Peyer's patch (tissue), 4 donors: Measurements from ENCODE around the gene GJA10. TPM values are rescaled to one million over a fixed set of nuclear protein-coding genes. Genes with fewer than 3 reads are reported as not detected.

Experiments
- DNase-seq, 3 donors: peaks; one replicate each; pipeline ENCODE4 v3.0.0-alpha.2; 2017 to 2019
- H3K27ac ChIP-seq, 4 donors: fragments of 200-600 bp; sonication (generic); one replicate each; pipeline ENCODE4 v1.5.1; 2016 to 2019
- H3K27me3 ChIP-seq, 2 donors: fragments of 200-600 bp; sonication (generic); one replicate each; pipeline ENCODE4 v1.5.1; 2019
- H3K36me3 ChIP-seq, 3 donors: fragments of 200-600 bp; sonication (generic); one replicate each; pipeline ENCODE4 v1.5.1; 2016 to 2019
- H3K4me1 ChIP-seq, 4 donors: fragments of 200-600 bp; sonication (generic); one replicate each; pipeline ENCODE4 v1.5.1; 2016 to 2019
- H3K4me3 ChIP-seq, 4 donors: fragments of 200-600 bp; sonication (generic); 1 replicate in 3 of 4; 2 replicates in 1 of 4; pipeline ENCODE4 v1.5.1; 2016 to 2019; ENCODE audit warnings: mild to moderate bottlenecking in 1 of 4
- H3K9me3 ChIP-seq, 4 donors: fragments of 200-600 bp; sonication (generic); one replicate each; pipeline ENCODE4 v1.5.1; 2016 to 2019; ENCODE audit warnings: mild to moderate bottlenecking in 1 of 4
- POLR2A ChIP-seq, 2 donors: fragments of 450-650 bp; IDR thresholded peaks; one replicate each; pipeline ENCODE4 v1.5.1; 2017; ENCODE audit warnings: antibody characterized with exemption in 2 of 2, mild to moderate bottlenecking in 2 of 2, moderate library complexity in 2 of 2
- total RNA-seq, 4 donors: library from RNA; depleted of rRNA; stranded (reverse); fragments of >200 nt; gene quantifications; one replicate each; pipeline ENCODE4 v1.1.0, GENCODE V29; 2016
- TF ChIP-seq, protein P1 (sequence below), 6 experiments: fragments of 450-650 bp in 4 of 6; fragments of 200-600 bp in 2 of 6; sonication (generic) in 1 of 6; IDR thresholded peaks; one replicate each; pipeline ENCODE4 v1.5.1; 2017 to 2019; ENCODE audit warnings: antibody characterized with exemption in 6 of 6, mild to moderate bottlenecking in 3 of 6, moderate library complexity in 1 of 6

GJA10 gene
- total RNA-seq, 4 donors from 2014 or later: not detected

DNA sequence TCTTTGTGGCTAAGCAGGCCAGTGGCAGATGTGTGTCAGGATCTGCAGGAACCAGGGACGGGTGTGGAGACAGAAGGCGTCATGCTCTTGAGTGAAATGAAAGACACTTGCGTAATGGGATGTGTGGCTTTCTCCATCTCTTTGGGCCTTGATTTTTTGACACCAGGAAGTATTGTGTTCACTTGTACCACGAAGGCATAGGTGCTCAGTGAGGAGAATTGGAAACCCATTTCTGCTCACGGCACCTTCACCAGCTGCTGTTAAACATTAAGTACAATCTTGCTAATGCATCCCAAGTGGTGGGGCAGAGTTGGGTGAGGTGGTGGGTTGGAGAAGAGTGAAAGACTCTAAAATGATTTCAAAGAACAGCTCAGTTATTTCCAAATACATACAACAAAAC is 30.0 kb downstream of the GJA10 start:
- no peaks in the 10 kb centered on the region for H3K27me3 ChIP-seq
- no peak overlapping the region for H3K27ac ChIP-seq
- TF ChIP-seq, protein P1, sequence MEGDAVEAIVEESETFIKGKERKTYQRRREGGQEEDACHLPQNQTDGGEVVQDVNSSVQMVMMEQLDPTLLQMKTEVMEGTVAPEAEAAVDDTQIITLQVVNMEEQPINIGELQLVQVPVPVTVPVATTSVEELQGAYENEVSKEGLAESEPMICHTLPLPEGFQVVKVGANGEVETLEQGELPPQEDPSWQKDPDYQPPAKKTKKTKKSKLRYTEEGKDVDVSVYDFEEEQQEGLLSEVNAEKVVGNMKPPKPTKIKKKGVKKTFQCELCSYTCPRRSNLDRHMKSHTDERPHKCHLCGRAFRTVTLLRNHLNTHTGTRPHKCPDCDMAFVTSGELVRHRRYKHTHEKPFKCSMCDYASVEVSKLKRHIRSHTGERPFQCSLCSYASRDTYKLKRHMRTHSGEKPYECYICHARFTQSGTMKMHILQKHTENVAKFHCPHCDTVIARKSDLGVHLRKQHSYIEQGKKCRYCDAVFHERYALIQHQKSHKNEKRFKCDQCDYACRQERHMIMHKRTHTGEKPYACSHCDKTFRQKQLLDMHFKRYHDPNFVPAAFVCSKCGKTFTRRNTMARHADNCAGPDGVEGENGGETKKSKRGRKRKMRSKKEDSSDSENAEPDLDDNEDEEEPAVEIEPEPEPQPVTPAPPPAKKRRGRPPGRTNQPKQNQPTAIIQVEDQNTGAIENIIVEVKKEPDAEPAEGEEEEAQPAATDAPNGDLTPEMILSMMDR (IDR thresholded peaks at IDR 0.05): no peak
- TF ChIP-seq POLR2A (IDR thresholded peaks at IDR 0.05): no peak
- H3K4me1 ChIP-seq: no peaks in the 10 kb centered on the region
- no peak for DNase-seq
- no peak overlapping the region for H3K4me3 ChIP-seq
- H3K36me3 ChIP-seq: no peaks in the 10 kb centered on the region
- no peaks in the 10 kb centered on the region for H3K9me3 ChIP-seq

DNA sequence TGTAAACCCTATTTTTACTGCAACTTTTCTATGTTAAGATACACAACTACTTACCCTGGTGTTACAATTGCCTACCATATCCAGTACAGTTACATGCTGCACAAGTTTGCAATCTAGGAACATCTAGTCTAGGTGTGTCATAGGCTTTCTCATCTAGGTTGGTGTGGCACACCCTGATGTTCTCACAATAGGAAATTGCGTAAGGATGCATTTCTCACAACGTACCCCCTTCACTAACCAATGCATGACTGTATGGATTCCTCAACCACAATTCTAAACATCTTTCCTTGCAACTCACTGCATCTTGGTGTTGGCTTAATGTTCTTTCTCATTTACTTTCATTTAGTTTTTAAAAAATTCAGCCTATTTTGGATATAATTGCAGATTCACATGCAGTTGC is 31.6 kb downstream of the GJA10 start:
- Histone ChIP-seq H3K36me3 (no peaks in the 10 kb centered on the region), H3K27me3 (no peaks in the 10 kb centered on the region), H3K9me3 (no peaks in the 10 kb centered on the region), H3K4me3 (no peak overlapping the region), H3K4me1 (no peaks in the 10 kb centered on the region), H3K27ac (no peak overlapping the region)
- no peak for DNase-seq
- TF ChIP-seq, protein P1 (IDR thresholded peaks at IDR 0.05): no peak
- TF ChIP-seq POLR2A (IDR thresholded peaks at IDR 0.05): no peak

DNA sequence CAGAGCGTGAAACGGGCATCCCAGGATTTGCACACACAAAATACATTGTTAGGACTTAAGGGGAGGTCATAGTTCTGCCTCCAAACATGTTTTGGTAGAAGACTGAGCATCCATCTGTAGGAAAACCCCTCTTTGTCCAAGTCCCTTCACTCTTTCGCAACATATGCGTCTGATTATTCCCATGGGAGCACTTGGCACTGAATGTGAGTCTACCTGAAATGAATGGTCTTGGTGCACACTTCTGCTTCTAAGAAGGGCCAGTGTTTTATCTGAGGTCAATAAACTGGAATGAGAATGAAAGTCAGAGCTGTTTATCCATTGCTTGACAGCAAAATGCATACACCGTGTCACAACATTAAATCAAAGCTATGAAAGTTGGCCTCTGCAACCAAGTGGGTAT is 33.0 kb downstream of the GJA10 start:
- Histone ChIP-seq H3K4me3 (no peak overlapping the region), H3K27me3 (no peaks in the 10 kb centered on the region), H3K9me3 (no peaks in the 10 kb centered on the region), H3K27ac (no peak overlapping the region), H3K4me1 (no peaks in the 10 kb centered on the region), H3K36me3 (no peaks in the 10 kb centered on the region)
- DNase-seq: no peak
- TF ChIP-seq POLR2A (IDR thresholded peaks at IDR 0.05): no peak
- TF ChIP-seq, protein P1 (IDR thresholded peaks at IDR 0.05): no peak

DNA sequence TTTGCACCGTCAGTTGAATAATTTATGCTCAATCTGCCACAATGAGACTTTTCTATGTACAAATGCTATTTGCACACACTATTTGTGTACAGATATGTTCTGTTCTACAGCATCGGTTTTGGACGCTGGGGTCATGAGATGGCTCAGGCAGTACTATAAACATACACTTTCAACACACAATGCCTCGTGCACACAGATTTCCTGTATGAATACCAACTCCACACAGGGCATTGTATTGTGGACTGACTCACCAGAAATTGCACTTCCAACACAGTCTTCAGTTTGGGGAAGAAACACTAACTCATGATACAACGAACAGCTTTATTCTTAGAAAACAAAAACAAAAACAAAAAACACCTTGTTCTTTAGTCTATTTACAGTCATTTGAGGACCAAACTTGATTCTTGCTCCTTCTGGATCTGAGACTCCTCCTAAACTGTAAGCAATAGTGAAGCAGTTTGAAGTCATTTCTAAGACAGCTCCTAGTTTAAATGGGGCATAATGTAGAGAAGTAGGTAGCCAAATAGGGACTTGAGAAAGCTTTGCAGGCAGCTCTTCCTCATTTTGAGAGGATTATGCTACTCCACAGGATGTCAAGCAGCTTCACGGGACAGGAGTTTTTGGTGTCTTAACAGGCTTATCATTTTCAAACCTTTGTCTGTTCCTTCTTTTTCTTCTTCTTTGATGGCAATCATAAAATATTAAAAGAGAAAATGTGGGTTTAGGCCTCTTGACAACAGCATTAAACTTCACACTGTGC is 33.7 kb downstream of the GJA10 start:
- Histone ChIP-seq H3K27me3 (no peaks in the 10 kb centered on the region), H3K4me3 (no peak overlapping the region)

DNA sequence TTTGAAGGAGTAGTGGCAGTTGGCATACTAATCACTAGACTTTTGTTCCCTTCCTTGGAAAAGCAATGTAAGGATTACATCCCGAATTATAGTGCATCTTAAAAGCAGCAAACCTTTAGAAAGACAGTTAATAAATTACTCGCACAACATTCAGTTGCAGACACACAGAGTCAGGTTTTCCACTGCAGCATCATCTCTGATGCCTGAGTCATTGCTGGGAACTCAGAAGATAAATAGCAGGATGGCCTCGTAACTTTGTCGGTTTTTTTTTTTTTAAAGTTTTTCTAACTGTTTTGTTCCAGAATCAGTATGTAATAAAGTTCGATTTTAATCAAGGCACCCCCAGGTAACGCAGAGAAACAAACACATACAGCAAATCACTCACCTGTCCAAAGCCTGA is 34.3 kb downstream of the GJA10 start:
- Histone ChIP-seq H3K4me3 (no peak overlapping the region), H3K9me3 (no peaks in the 10 kb centered on the region), H3K27ac (no peak overlapping the region), H3K36me3 (no peaks in the 10 kb centered on the region), H3K4me1 (no peaks in the 10 kb centered on the region), H3K27me3 (no peaks in the 10 kb centered on the region)
- TF ChIP-seq POLR2A (IDR thresholded peaks at IDR 0.05): no peak
- TF ChIP-seq, protein P1 (IDR thresholded peaks at IDR 0.05): no peak
- no peak for DNase-seq

More for the DNA sequence above, 33.7 kb downstream of the GJA10 start:
- H3K4me1 ChIP-seq: no peaks in the 10 kb centered on the region
- no peaks in the 10 kb centered on the region for H3K9me3 ChIP-seq
- TF ChIP-seq, protein P1 (IDR thresholded peaks at IDR 0.05): no peak
- no peak for TF ChIP-seq POLR2A (IDR thresholded peaks at IDR 0.05)
- DNase-seq: no peak
- H3K27ac ChIP-seq: no peak overlapping the region
- H3K36me3 ChIP-seq: no peaks in the 10 kb centered on the region
